MV-4-11 (cell line): ENCODE data around the gene C2CD2.
A peak's percentile ranks its signal among the peaks of the same experiment; 100 is the strongest.

Source experiments
- DNase-seq: peaks from one replicate; lab custom pipeline; 2025; lab: John Stamatoyannopoulos, UW

The C2CD2 gene

GRCh38 chr21:41933313-41934079, 20.3 kb downstream of the C2CD2 start:
- DNase-seq, result no peak

- peak; percentile 23 for DNase-seq
Measured at GRCh38 chr21:41932576-41933312, 21.1 kb downstream of the C2CD2 start.

- no peak for DNase-seq
Measured at GRCh38 chr21:41932191-41932575, 21.6 kb downstream of the C2CD2 start.

GRCh38 chr21:41931041-41931451, 22.8 kb downstream of the C2CD2 start:
- DNase-seq, result no peak

GRCh38 chr21:41929248-41929647, 24.6 kb downstream of the C2CD2 start:
- DNase-seq, result no peak

GRCh38 chr21:41928621-41929220, 25.1 kb downstream of the C2CD2 start:
- DNase-seq, result peak; percentile 61

- peak; percentile 59 for DNase-seq
Measured at GRCh38 chr21:41927727-41928409, 25.9 kb downstream of the C2CD2 start.

GRCh38 chr21:41926807-41927171, 27.0 kb downstream of the C2CD2 start:
- no peak for DNase-seq

- DNase-seq, result peak; percentile 54
Measured at GRCh38 chr21:41926117-41926806, 27.6 kb downstream of the C2CD2 start.

GRCh38 chr21:41925767-41926116, 28.1 kb downstream of the C2CD2 start:
- no peak for DNase-seq

GRCh38 chr21:41924368-41924754, 29.5 kb downstream of the C2CD2 start:
- DNase-seq, result no peak

- DNase-seq, result no peak
Measured at GRCh38 chr21:41923631-41924367, 30.0 kb downstream of the C2CD2 start.

- no peak for DNase-seq
Measured at GRCh38 chr21:41923186-41923585, 30.6 kb downstream of the C2CD2 start.

GRCh38 chr21:41921021-41921420, 32.8 kb downstream of the C2CD2 start:
- peak; percentile 53 for DNase-seq

- DNase-seq, result no peak
Measured at GRCh38 chr21:41920476-41920875, 33.3 kb downstream of the C2CD2 start.

GRCh38 chr21:41919666-41920398, 34.0 kb downstream of the C2CD2 start:
- no peak for DNase-seq

- DNase-seq, result no peak
Measured at GRCh38 chr21:41918561-41919358, 35.1 kb downstream of the C2CD2 start.

GRCh38 chr21:41917531-41917930, 36.3 kb downstream of the C2CD2 start:
- no peak for DNase-seq

- no peak for DNase-seq
Measured at GRCh38 chr21:41916888-41917433, 36.9 kb downstream of the C2CD2 start.
